ENCODE data around the gene GALR3.

Gene GALR3

DNA sequence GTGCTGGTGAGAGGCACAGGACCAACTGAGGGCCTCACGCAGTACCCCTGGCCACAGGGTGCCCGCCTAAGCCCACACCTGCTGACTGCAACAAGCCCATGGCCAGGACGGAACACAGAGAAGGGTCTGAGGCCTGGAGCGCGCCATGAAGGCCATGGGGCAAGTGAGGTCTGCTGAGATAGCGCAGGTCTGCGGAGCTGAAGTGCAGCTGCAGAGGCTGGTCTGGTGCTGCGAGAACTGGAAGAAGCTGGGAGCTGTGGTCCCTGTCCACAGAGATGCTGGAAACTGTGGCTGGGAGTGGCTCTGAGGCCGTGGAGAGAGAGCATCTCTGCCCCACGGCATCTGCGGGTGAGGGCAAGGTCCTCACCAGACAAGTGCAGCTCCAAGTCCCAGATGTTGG, 8.3 kb downstream of the GALR3 start:
- DNase-seq (no peak), ATAC-seq (no peak)
- no peaks in the 10 kb centered on the region for H3K9me3 Mint-ChIP-seq
- H3K27me3 Mint-ChIP-seq: no peaks in the 10 kb centered on the region
- H3K27ac Mint-ChIP-seq: no peak overlapping the region
- no peak overlapping the region for H3K4me3 Mint-ChIP-seq
- no peaks in the 10 kb centered on the region for H3K4me1 Mint-ChIP-seq

GRCh38 chr22:37832022-37832857, 9.1 kb downstream of the GALR3 start:
- no peak for DNase-seq
- H3K27ac Mint-ChIP-seq: no peak overlapping the region
- no peak overlapping the region for H3K4me3 Mint-ChIP-seq
- H3K4me1 Mint-ChIP-seq: no peaks in the 10 kb centered on the region
- H3K27me3 Mint-ChIP-seq: no peaks in the 10 kb centered on the region
- H3K9me3 Mint-ChIP-seq: no peaks in the 10 kb centered on the region
- no peak for ATAC-seq

- DNase-seq: no peak
- no peaks in the 10 kb centered on the region for H3K9me3 Mint-ChIP-seq
- no peak for ATAC-seq
- H3K4me3 Mint-ChIP-seq: peak overlapping the region in 1 of 2 donors; percentile 92
- no peaks in the 10 kb centered on the region for H3K27me3 Mint-ChIP-seq
- peaks cover 20% of the 10 kb centered on the region for H3K4me1 Mint-ChIP-seq
- no peak overlapping the region for H3K27ac Mint-ChIP-seq
Measured at GRCh38 chr22:37842015-37842793, 19.0 kb downstream of the GALR3 start.

GRCh38 chr22:37843741-37844089, 20.5 kb downstream of the GALR3 start:
- no peak for DNase-seq
- H3K9me3 Mint-ChIP-seq: no peaks in the 10 kb centered on the region
- H3K4me3 Mint-ChIP-seq: peak overlapping the region; percentile 86 to 92
- H3K27me3 Mint-ChIP-seq: no peaks in the 10 kb centered on the region
- peak overlapping the region; percentile 80 to 90 for H3K27ac Mint-ChIP-seq
- ATAC-seq: peak; percentile 59
- H3K4me1 Mint-ChIP-seq: peaks cover 35% of the 10 kb centered on the region

DNA sequence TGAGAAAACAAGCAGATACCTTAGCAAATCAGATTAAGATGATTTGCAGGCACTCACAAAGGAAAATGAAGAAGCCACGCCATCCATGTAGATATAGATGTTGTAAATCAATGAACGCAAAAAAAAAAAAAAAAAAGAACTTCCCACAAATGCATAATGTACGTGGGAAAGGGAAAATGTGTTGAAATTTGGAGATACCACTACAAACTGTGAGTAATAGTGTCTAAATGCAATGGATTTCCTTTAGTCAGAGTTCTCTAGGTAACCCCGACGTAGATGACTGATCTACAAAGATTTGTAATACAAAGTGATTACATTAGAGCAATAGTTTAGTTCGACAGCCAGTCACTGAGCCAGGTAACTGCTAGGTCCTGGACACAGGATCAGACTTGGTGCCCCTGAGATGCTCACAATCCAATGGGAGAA, 21.7 kb downstream of the GALR3 start:
- peak overlapping the region; percentile 78 to 86 for H3K27ac Mint-ChIP-seq
- DNase-seq (no peak), ATAC-seq (no peak)
- H3K4me3 Mint-ChIP-seq: peak overlapping the region; percentile 86 to 92
- H3K27me3 Mint-ChIP-seq: no peaks in the 10 kb centered on the region
- no peaks in the 10 kb centered on the region for H3K9me3 Mint-ChIP-seq
- peaks cover 42% of the 10 kb centered on the region for H3K4me1 Mint-ChIP-seq

DNA sequence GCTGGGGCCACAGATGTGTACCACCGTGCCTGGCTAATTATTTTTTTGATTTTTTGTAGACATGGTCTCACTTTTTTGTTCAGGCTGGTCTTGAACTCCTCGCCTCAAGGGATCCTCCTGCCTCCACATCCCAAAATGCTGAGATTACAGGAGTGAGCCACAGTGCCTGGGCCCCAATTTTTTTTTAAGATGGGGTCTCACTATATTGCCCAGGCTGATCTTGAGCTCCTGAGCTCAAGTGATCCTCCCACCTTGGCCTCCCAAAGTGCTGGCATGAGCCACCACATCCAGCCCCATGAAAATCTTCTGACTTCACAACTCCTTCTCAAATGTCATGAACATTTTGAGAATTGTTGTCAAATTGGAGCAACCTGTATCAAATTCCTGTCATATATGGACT, 23.3 kb downstream of the GALR3 start:
- no peaks in the 10 kb centered on the region for H3K27me3 Mint-ChIP-seq
- H3K9me3 Mint-ChIP-seq: no peaks in the 10 kb centered on the region
- no peak overlapping the region for H3K27ac Mint-ChIP-seq
- H3K4me1 Mint-ChIP-seq: peaks cover 51% of the 10 kb centered on the region
- ATAC-seq (no peak), DNase-seq (no peak)
- H3K4me3 Mint-ChIP-seq: no peak overlapping the region

GRCh38 chr22:37848587-37849088, 25.5 kb downstream of the GALR3 start:
- H3K27me3 Mint-ChIP-seq: no peaks in the 10 kb centered on the region
- H3K9me3 Mint-ChIP-seq: no peaks in the 10 kb centered on the region
- peak overlapping the region; percentile 99 to 100 for H3K27ac Mint-ChIP-seq
- DNase-seq (peak; percentile 30 to 40), ATAC-seq (no peak)
- H3K4me3 Mint-ChIP-seq: peak overlapping the region; percentile 99 to 100
- H3K4me1 Mint-ChIP-seq: peaks cover 47% of the 10 kb centered on the region

GRCh38 chr22:37849089-37849751, 26.0 kb downstream of the GALR3 start, which contains the start of gene EIF3L:
TSS of gene EIF3L (plus strand) at chr22:37849419. CDS start at chr22:37849450, 31 bp downstream.
- peaks cover 47% of the 10 kb centered on the region for H3K4me1 Mint-ChIP-seq
- peak within 1 kb of the TSS; percentile 99 to 100 for H3K4me3 Mint-ChIP-seq
- H3K27ac Mint-ChIP-seq: peak within 1 kb of the TSS; percentile 99 to 100
- ATAC-seq (peak; percentile 78), DNase-seq (peak; percentile 83 to 90)
- no peaks in the 10 kb centered on the region for H3K9me3 Mint-ChIP-seq
- no peaks in the 10 kb centered on the region for H3K27me3 Mint-ChIP-seq

DNA sequence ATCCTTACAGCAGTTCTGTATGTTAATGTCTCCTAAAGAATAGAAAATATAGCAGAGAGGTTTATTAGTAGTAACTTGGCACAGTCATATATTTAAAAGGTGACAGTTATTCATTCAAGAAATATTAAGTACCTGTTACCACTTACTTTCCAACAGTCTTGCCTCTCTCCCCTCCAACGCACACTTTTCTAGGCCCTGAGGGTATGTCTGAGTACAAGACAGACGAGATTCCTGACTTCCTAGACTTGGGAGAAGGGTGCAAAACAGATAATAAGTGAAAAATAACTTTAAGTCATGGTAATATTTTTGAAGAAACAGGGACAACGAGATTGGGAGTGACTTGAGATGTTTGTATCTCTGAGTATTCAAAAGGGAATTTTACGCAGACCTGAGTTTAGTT, 27.6 kb downstream of the GALR3 start:
- H3K4me1 Mint-ChIP-seq: peaks cover 58% of the 10 kb centered on the region
- H3K27ac Mint-ChIP-seq: no peak overlapping the region
- no peak for ATAC-seq

DNA sequence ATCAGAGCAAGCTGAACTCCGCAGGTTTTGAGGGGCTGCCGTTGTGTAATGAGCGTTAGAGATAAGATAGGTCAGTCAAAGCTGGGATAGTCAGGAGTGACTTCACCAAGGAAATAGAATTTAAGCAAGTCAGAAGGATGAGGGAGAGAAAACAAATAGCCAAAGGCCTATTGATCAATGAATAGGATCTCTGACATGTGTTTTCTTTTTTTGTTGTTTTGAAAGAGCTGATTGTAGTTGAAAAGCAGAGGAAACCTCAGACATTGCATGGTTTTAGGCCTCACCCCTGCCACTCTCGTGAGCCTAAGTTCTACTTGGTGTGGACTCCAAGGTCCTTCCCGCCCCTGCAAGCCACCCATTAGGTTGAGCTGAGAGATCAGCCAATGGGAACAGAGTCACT, 29.2 kb downstream of the GALR3 start:
- H3K27ac Mint-ChIP-seq: peak overlapping the region in 1 of 2 donors; percentile 52
- no peaks in the 10 kb centered on the region for H3K9me3 Mint-ChIP-seq
- DNase-seq: no peak
- no peak for ATAC-seq
- no peaks in the 10 kb centered on the region for H3K27me3 Mint-ChIP-seq
- no peak overlapping the region for H3K4me3 Mint-ChIP-seq
- peaks cover 56% of the 10 kb centered on the region for H3K4me1 Mint-ChIP-seq

More for the DNA sequence above, 27.6 kb downstream of the GALR3 start:
- no peak for DNase-seq
- Mint-ChIP-seq H3K4me3 (peak overlapping the region; percentile 99 to 100), H3K27me3 (no peaks in the 10 kb centered on the region), H3K9me3 (no peaks in the 10 kb centered on the region)

DNA sequence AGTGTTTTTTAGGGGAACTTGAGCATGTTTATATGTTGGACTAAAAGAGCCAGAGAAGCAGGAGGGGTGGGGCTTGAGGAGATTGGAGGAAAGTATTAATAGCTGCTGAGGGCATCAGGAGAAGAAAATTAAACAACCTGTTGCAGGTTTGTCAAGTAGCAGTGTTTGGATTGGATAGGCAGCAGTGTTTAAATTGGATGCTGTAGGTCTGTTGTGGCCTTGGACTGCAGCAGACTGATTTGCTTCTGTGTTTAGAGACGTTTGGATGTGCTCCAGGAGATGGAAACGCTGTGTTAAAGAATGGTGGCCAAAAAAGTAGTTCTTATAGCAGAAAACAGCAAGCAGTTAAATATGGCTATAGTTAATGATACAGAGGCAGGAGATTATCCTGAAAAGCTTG, 31.8 kb downstream of the GALR3 start:
- H3K4me1 Mint-ChIP-seq: peaks cover 35% of the 10 kb centered on the region

DNA sequence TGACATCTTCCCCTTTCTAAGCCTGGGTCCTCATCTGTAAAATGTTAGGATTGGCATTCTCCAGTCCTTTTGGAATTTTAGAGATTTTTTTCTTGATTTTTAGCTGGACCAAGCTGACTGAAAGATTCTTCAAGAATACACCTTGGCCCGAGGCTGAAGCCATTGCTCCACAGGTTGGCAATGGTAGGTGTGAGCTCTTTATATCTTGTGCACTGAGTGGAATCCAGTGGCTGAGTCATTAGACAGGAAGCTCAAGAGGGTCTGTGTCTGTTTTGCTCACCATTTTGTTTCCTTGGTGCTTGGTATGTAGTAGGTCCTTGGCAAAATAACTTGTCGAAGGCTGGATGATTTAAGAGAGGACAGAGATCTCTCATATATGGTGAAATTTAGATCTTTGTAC, 32.3 kb downstream of the GALR3 start:
- Mint-ChIP-seq H3K27me3 (no peaks in the 10 kb centered on the region), H3K9me3 (no peaks in the 10 kb centered on the region), H3K4me3 (no peak overlapping the region), H3K4me1 (peaks cover 34% of the 10 kb centered on the region), H3K27ac (peak overlapping the region in 1 of 2 donors; percentile 28)
- ATAC-seq (no peak), DNase-seq (no peak)

More for the DNA sequence above, 31.8 kb downstream of the GALR3 start:
- peak overlapping the region; percentile 12 to 28 for H3K27ac Mint-ChIP-seq
- H3K27me3 Mint-ChIP-seq: no peaks in the 10 kb centered on the region
- H3K9me3 Mint-ChIP-seq: no peaks in the 10 kb centered on the region
- no peak for DNase-seq
- ATAC-seq: no peak
- no peak overlapping the region for H3K4me3 Mint-ChIP-seq

- Mint-ChIP-seq H3K27ac (peak overlapping the region; percentile 1 to 24), H3K27me3 (no peaks in the 10 kb centered on the region), H3K4me3 (no peak overlapping the region), H3K4me1 (peaks cover 6% of the 10 kb centered on the region), H3K9me3 (no peaks in the 10 kb centered on the region)
- no peak for DNase-seq
- ATAC-seq: no peak
Measured at GRCh38 chr22:37860796-37861421, 37.7 kb downstream of the GALR3 start.

GRCh38 chr22:37862570-37863325, 39.6 kb downstream of the GALR3 start:
- Mint-ChIP-seq H3K9me3 (no peaks in the 10 kb centered on the region), H3K27me3 (no peaks in the 10 kb centered on the region), H3K27ac (no peak overlapping the region), H3K4me1 (peaks cover 6% of the 10 kb centered on the region), H3K4me3 (no peak overlapping the region)
- no peak for DNase-seq
- no peak for ATAC-seq

Data from stimulated activated naive CD8-positive, alpha-beta T cell treated with anti-CD3 and anti-CD28 coated beads, Interleukin-15, amount 100 ng/mL, for 72 hours (primary cell).